GM23338 (cell line): Measurements from ENCODE around the gene STIM2. TPM values are rescaled to one million over a fixed set of nuclear protein-coding genes. Genes with fewer than 3 reads are reported as not detected.

Experiments used
- ATAC-seq: fragments of 200-7000 bp; cut with Tn5 transposase; 3 replicates; pipeline ENCODE4 v1.9.1; 2020
- DNase-seq: peaks from one replicate; pipeline ENCODE4 v3.0.0-alpha.2; 2015; ENCODE audit warnings: low spot score
- H2AFZ ChIP-seq: fragments of 200-600 bp; sonication (generic); 2 replicates; pipeline ENCODE4 v1.8.0; 2016; ENCODE audit warnings: antibody characterized with exemption, mild to moderate bottlenecking, moderate library complexity
- H3F3A ChIP-seq: fragments of 200-600 bp; sonication (generic); replicated peaks from 2 replicates; pipeline ENCODE4 v1.8.0; 2017; ENCODE audit warnings: antibody characterized with exemption, mixed run types, low read depth
- H3K27ac ChIP-seq: fragments of 200-600 bp; sonication (generic); 2 replicates; pipeline ENCODE4 v1.6.1; 2016; ENCODE audit warnings: low read depth
- H3K27me3 ChIP-seq: fragments of 200-600 bp; sonication (generic); 2 replicates; pipeline ENCODE4 v1.8.0; 2016; ENCODE audit warnings: mild to moderate bottlenecking, mixed run types, moderate library complexity; ENCODE audit not compliant: insufficient read depth
- H3K36me3 ChIP-seq: fragments of 200-600 bp; sonication (generic); 2 replicates; pipeline ENCODE4 v1.8.0; 2016; ENCODE audit warnings: mild to moderate bottlenecking; ENCODE audit not compliant: insufficient read depth
- H3K4me1 ChIP-seq: fragments of 200-600 bp; sonication (generic); 2 replicates; pipeline ENCODE4 v1.8.0; 2016; ENCODE audit warnings: mild to moderate bottlenecking, moderate library complexity; ENCODE audit not compliant: insufficient read depth
- H3K4me2 ChIP-seq: fragments of 200-600 bp; sonication (generic); 2 replicates; pipeline ENCODE4 v1.7.1; 2017; ENCODE audit warnings: mixed run types
- H3K4me3 ChIP-seq: fragments of 200-600 bp; sonication (generic); 2 replicates; pipeline ENCODE4 v1.6.1; 2016; ENCODE audit warnings: mixed run types
- H3K79me2 ChIP-seq: fragments of 200-600 bp; sonication (generic); replicated peaks from 2 replicates; pipeline ENCODE4 v1.8.0; 2017; ENCODE audit warnings: mild to moderate bottlenecking; ENCODE audit not compliant: insufficient read depth
- H3K9me2 ChIP-seq: fragments of 200-600 bp; sonication (generic); 2 replicates; pipeline ENCODE4 v1.8.0; 2017; ENCODE audit not compliant: insufficient read depth
- H4K20me1 ChIP-seq: fragments of 200-600 bp; sonication (generic); replicated peaks from 2 replicates; pipeline ENCODE4 v1.8.0; 2017; ENCODE audit warnings: mild to moderate bottlenecking; ENCODE audit not compliant: insufficient read depth
- H3K27ac Mint-ChIP-seq: 2 replicates; pipeline ENCODE4 v1.8.0; 2020; ENCODE audit warnings: inconsistent platforms, mild to moderate bottlenecking, moderate library complexity, mixed read lengths
- H3K27me3 Mint-ChIP-seq: 3 replicates; pipeline ENCODE4 v1.8.0; 2022; ENCODE audit warnings: low read depth, mild to moderate bottlenecking, moderate library complexity, mixed read lengths, inconsistent platforms; ENCODE audit not compliant: insufficient read depth, poor library complexity
- H3K36me3 Mint-ChIP-seq: 3 replicates; pipeline ENCODE4 v1.8.0; 2021; ENCODE audit warnings: low read depth, mild to moderate bottlenecking, inconsistent platforms, moderate library complexity, mixed read lengths
- H3K4me1 Mint-ChIP-seq: 3 replicates; pipeline ENCODE4 v1.8.0; 2020; ENCODE audit warnings: mild to moderate bottlenecking, inconsistent platforms, mixed read lengths
- H3K4me3 Mint-ChIP-seq: 3 replicates; pipeline ENCODE4 v1.8.0; 2021; ENCODE audit warnings: moderate library complexity, mild to moderate bottlenecking, inconsistent platforms, mixed read lengths
- H3K9me3 Mint-ChIP-seq: 3 replicates; pipeline ENCODE4 v1.8.0; 2020; ENCODE audit warnings: moderate library complexity, mild to moderate bottlenecking, inconsistent platforms, mixed read lengths
- CREB1 ChIP-seq: fragments of 250-450 bp; sonication (Bioruptor Pico); IDR thresholded peaks from 2 replicates; pipeline ENCODE4 v1.5.0; 2020; ENCODE audit warnings: low read depth, mild to moderate bottlenecking, moderate library complexity
- CTCF ChIP-seq, 2 experiments: fragments of 200-600 bp in 1 of 2; sonication (generic) in 1 of 2; conservative IDR thresholded peaks; 2 replicates each; pipeline versions ENCODE4 v1.5.1 to v1.6.1; 2016 to 2017; ENCODE audit warnings: antibody characterized with exemption in 2 of 2, low read depth in 2 of 2, mild to moderate bottlenecking in 2 of 2, moderate library complexity in 1 of 2
- ETS1 ChIP-seq: IDR thresholded peaks from 2 replicates; pipeline ENCODE4 v1.6.1; 2016; ENCODE audit warnings: antibody characterized with exemption
- EZH2 ChIP-seq: fragments of 200-600 bp; sonication (generic); IDR thresholded peaks from one replicate; pipeline ENCODE4 v1.8.0; 2017; ENCODE audit warnings: antibody characterized with exemption, mild to moderate bottlenecking, low read depth; ENCODE audit not compliant: unreplicated experiment
- EZH2phosphoT487 ChIP-seq: fragments of 200-600 bp; sonication (generic); IDR thresholded peaks from one replicate; pipeline ENCODE4 v1.8.1; 2018; ENCODE audit warnings: antibody characterized with exemption; ENCODE audit not compliant: unreplicated experiment
- JUNB ChIP-seq: IDR thresholded peaks from one replicate; pipeline ENCODE4 v1.6.1; 2016; ENCODE audit warnings: antibody characterized with exemption; ENCODE audit not compliant: unreplicated experiment
- NANOG ChIP-seq: IDR thresholded peaks from 2 replicates; pipeline ENCODE4 v1.6.1; 2016; ENCODE audit warnings: antibody characterized with exemption, borderline replicate concordance
- POLR2AphosphoS5 ChIP-seq: IDR thresholded peaks from 2 replicates; pipeline ENCODE4 v1.6.1; 2016; ENCODE audit warnings: antibody characterized with exemption, low read depth
- REST ChIP-seq: IDR thresholded peaks from one replicate; pipeline ENCODE4 v1.6.1; 2018; ENCODE audit warnings: antibody characterized with exemption; ENCODE audit not compliant: unreplicated experiment
- STAT1 ChIP-seq: IDR thresholded peaks from one replicate; pipeline ENCODE4 v1.6.1; 2016; ENCODE audit warnings: antibody characterized with exemption; ENCODE audit not compliant: unreplicated experiment
- ZNF114 ChIP-seq: fragments of 250-450 bp; sonication (Bioruptor Pico); IDR thresholded peaks from 2 replicates; pipeline ENCODE4 v1.5.0; 2020; ENCODE audit warnings: mild to moderate bottlenecking, moderate library complexity
- ZNF331 ChIP-seq: fragments of 250-450 bp; sonication (Bioruptor Pico); IDR thresholded peaks from 2 replicates; pipeline ENCODE4 v1.5.0; 2020; ENCODE audit warnings: low read depth, mild to moderate bottlenecking, moderate library complexity
- ZNF462 ChIP-seq: fragments of 250-450 bp; sonication (Bioruptor Pico); IDR thresholded peaks from 2 replicates; pipeline ENCODE4 v1.5.0; 2020; ENCODE audit warnings: mild to moderate bottlenecking, moderate library complexity
- polyA plus RNA-seq: library from polyadenylated mRNA; unstranded; fragments of >200 nt; fragmentation: Nextera tagmentation; extraction: Ambion mirVana; gene quantifications from 2 replicates; pipeline ENCODE4 v1.2.1, GENCODE V29; 2016
- total RNA-seq: library from RNA; depleted of rRNA; stranded (reverse); fragments of >200 nt; shearing (Covaris generic); gene quantifications from 2 replicates; pipeline ENCODE4 v1.2.3, GENCODE V29; 2014

Gene STIM2
- total and polyA plus RNA-seq, 2 experiments from 2014 or later: 13.1 to 17.8 TPM

- Histone ChIP-seq H3K36me3 (no peaks in the 10 kb centered on the region), H3K27me3 (no peaks in the 10 kb centered on the region), H4K20me1 (no peaks in the 10 kb centered on the region), H3K9me2 (no peaks in the 10 kb centered on the region), H3K4me3 (no peak overlapping the region), H3K4me1 (no peaks in the 10 kb centered on the region), H2AFZ (no peak overlapping the region), H3K27ac (no peak overlapping the region), H3K4me2 (no peak overlapping the region), H3K79me2 (no peaks in the 10 kb centered on the region), H3F3A (no peaks in the 10 kb centered on the region)
- Mint-ChIP-seq H3K36me3 (no peaks in the 10 kb centered on the region; the same call in 2 of the 3 replicates), H3K9me3 (0 out of 3 replicates have a peak, but pooled peaks cover 3% of the 10 kb centered on the region), H3K4me3 (no peak overlapping the region), H3K4me1 (no peaks in the 10 kb centered on the region), H3K27me3 (peaks cover 4% of the 10 kb centered on the region), H3K27ac (no peak overlapping the region)
- DNase-seq (no peak), ATAC-seq (no peak)
- no peak for TF ChIP-seq ZNF462 (CRISPR knock-in tag)
- TF ChIP-seq NANOG: no peak
- no peak for TF ChIP-seq POLR2AphosphoS5
- TF ChIP-seq REST: no peak
- no peak for TF ChIP-seq CTCF (conservative IDR thresholded peaks at IDR 0.05; ENCODE audit: low read depth in 2 of 2)
- no peak for TF ChIP-seq ZNF331 (CRISPR knock-in tag)
- TF ChIP-seq EZH2phosphoT487: no peak
- no peak for TF ChIP-seq EZH2
- no peak for TF ChIP-seq JUNB
- no peak for TF ChIP-seq CREB1 (CRISPR knock-in tag)
- no peak for TF ChIP-seq STAT1
- no peak for TF ChIP-seq ETS1
- TF ChIP-seq ZNF114: no peak
These were observed 182.6 kb downstream of the STIM2 start for GRCh38 chr4:27043200-27043599.
